C4-2B (cell line): ENCODE measurements around the gene B3GNT5.

ENCODE experiments used
- ZFX ChIP-seq: fragments of 450-650 bp; IDR thresholded peaks from 2 replicates; pipeline ENCODE4 v1.6.1; 2017
- TF ChIP-seq, protein P1 (sequence below): fragments of 450-650 bp; conservative IDR thresholded peaks from 2 replicates; pipeline ENCODE4 v1.5.1; 2017; ENCODE audit warnings: mild to moderate bottlenecking

- TF ChIP-seq, protein P1, sequence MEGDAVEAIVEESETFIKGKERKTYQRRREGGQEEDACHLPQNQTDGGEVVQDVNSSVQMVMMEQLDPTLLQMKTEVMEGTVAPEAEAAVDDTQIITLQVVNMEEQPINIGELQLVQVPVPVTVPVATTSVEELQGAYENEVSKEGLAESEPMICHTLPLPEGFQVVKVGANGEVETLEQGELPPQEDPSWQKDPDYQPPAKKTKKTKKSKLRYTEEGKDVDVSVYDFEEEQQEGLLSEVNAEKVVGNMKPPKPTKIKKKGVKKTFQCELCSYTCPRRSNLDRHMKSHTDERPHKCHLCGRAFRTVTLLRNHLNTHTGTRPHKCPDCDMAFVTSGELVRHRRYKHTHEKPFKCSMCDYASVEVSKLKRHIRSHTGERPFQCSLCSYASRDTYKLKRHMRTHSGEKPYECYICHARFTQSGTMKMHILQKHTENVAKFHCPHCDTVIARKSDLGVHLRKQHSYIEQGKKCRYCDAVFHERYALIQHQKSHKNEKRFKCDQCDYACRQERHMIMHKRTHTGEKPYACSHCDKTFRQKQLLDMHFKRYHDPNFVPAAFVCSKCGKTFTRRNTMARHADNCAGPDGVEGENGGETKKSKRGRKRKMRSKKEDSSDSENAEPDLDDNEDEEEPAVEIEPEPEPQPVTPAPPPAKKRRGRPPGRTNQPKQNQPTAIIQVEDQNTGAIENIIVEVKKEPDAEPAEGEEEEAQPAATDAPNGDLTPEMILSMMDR, result no peak
- no peak for TF ChIP-seq ZFX
Observed at GRCh38 chr3:183287301-183287971, 34.4 kb downstream of the B3GNT5 start.
